EH (cell line): ENCODE results near the gene CUL5.
"Not testable (repeated sequence)": the region's sequence is repeated elsewhere in the genome, so short reads cannot be mapped to it uniquely, and the experiment has no call there.

Experiments used
- DNase-seq: peaks from one replicate; pipeline ENCODE4 v3.0.0-alpha.2; 2015; ENCODE audit warnings: low read depth

Gene CUL5

GRCh38 chr11:108025387-108026080 lies 16.8 kb downstream of the CUL5 start:
- no peak for DNase-seq

- DNase-seq = no peak
Measured at GRCh38 chr11:108027057-108027456, 18.4 kb downstream of the CUL5 start.

- DNase-seq = not testable (repeated sequence)
Measured at GRCh38 chr11:108028822-108029441, 20.2 kb downstream of the CUL5 start.

- not testable (repeated sequence) for DNase-seq
Measured at GRCh38 chr11:108031604-108032003, 22.9 kb downstream of the CUL5 start.

- DNase-seq = no peak
Measured at GRCh38 chr11:108032800-108033199, 24.1 kb downstream of the CUL5 start.

GRCh38 chr11:108034034-108034433 lies 25.3 kb downstream of the CUL5 start:
- DNase-seq = no peak

GRCh38 chr11:108034952-108035351 lies 26.3 kb downstream of the CUL5 start:
- DNase-seq = no peak

- no peak for DNase-seq
Measured at GRCh38 chr11:108035690-108036089, 27.0 kb downstream of the CUL5 start.

- DNase-seq = no peak
Measured at GRCh38 chr11:108037211-108037610, 28.5 kb downstream of the CUL5 start.

- DNase-seq = peak; percentile 79
Measured at GRCh38 chr11:108037636-108038035, 28.9 kb downstream of the CUL5 start.

- no peak for DNase-seq
Measured at GRCh38 chr11:108048269-108048668, 39.6 kb downstream of the CUL5 start.

GRCh38 chr11:108062336-108062735 lies 53.6 kb downstream of the CUL5 start:
- no peak for DNase-seq

- DNase-seq = no peak
Measured at GRCh38 chr11:108063410-108063809, 54.7 kb downstream of the CUL5 start.

GRCh38 chr11:108069947-108070346 lies 61.2 kb downstream of the CUL5 start:
- DNase-seq = peak; percentile 72

- DNase-seq = no peak
Measured at GRCh38 chr11:108084811-108085210, 76.1 kb downstream of the CUL5 start.

GRCh38 chr11:108085672-108086071 lies 77.0 kb downstream of the CUL5 start:
- DNase-seq = no peak

- no peak for DNase-seq
Measured at GRCh38 chr11:108092134-108092533, 83.4 kb downstream of the CUL5 start.

GRCh38 chr11:108093128-108093904 lies 84.6 kb downstream of the CUL5 start:
- DNase-seq = peak; percentile 21

GRCh38 chr11:108097179-108097578 lies 88.5 kb downstream of the CUL5 start:
- DNase-seq = no peak

GRCh38 chr11:108101090-108101775 lies 92.5 kb downstream of the CUL5 start:
- no peak for DNase-seq

GRCh38 chr11:108111126-108111525 lies 102.4 kb downstream of the CUL5 start:
- DNase-seq = no peak

GRCh38 chr11:108112057-108112456 lies 103.4 kb downstream of the CUL5 start:
- peak; percentile 37 for DNase-seq
